Measurements from ENCODE around the gene BUD23. TPM values are rescaled to one million over a fixed set of nuclear protein-coding genes. Genes with fewer than 3 reads are reported as not detected.

The BUD23 gene
- total and polyA plus RNA-seq, 2 donors (not counting 3 experiments of a cell fraction or from before 2014, with no cell fraction given), result 62.1 to 64.6 TPM

DNA sequence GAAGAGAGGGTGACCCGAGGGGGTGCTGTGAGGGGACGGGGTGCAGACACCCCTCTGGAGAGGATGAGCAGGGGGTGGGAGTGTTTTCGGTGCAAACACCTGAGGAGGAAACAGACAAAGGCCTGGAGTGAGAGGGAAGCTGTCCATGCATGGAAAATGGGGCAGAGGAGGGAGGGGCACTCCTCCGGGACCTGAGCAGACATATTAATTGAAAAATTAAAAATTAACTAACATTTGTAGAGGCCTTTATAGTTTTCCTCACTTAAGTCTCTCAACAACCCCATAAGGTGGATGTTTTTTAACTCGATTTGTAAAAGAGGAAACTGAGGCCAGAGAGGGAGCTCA, 14.5 kb upstream of the BUD23 start:
- BruUV-seq (replicated peaks), result no TSS peak
- peak overlapping the region; percentile 84 for H2AFZ ChIP-seq (ENCODE audit: low read depth, low read length)
- H3K9ac ChIP-seq (replicated peaks; ENCODE audit: extremely low read depth, insufficient read depth, low read length), result no peak overlapping the region
- no peaks in the 10 kb centered on the region for H3K79me2 ChIP-seq (ENCODE audit: control insufficient read depth, insufficient read depth, low read length)
- DNase-seq (ENCODE audit: low read depth, low spot score), result no peak
- FAIRE-seq, result no peak
- H3K4me1 ChIP-seq (ENCODE audit: control insufficient read depth, extremely low read depth, insufficient read depth, low read length), result peaks cover 3% of the 10 kb centered on the region
- peaks cover 0 to 2% of the 10 kb centered on the region in 2 experiments for H3K27me3 ChIP-seq (ENCODE audit: control insufficient read depth in 2 of 2, insufficient read depth in 2 of 2, low read length in 2 of 2)
- H3K27ac ChIP-seq (ENCODE audit: insufficient read depth, low read depth, low read length), result no peak overlapping the region
- dilution Hi-C loops (cut with MboI; ENCODE audit: extremely low pct_ligation_motif_present, low sequenced_read_pairs), result no loop called here
- intact Hi-C loops (cut with micrococcal nuclease), result loop anchor here (5.0 kb wide), 1 partner anchor 42 kb away; no protein-coding TSS in a partner anchor
- ChIA-PET CTCF (interaction anchor here (1.2 to 4.8 kb wide), 6 partner anchors 9 to 63 kb away, joined by 3 to 57 read pairs (median 8); no protein-coding TSS in a partner anchor), POLR2A (no interaction called here)
- H3K4me3 ChIP-seq (replicated peaks in 1 of 3; ENCODE audit: insufficient read depth in 1 of 3, low read depth in 1 of 3, low read length in 3 of 3), result peak overlapping the region in 1 of 3 experiments; percentile 67
- H3K36me3 ChIP-seq (ENCODE audit: control insufficient read depth in 2 of 2, extremely low read depth in 1 of 2, insufficient read depth in 2 of 2, low read length in 2 of 2), result no peaks in the 10 kb centered on the region
- no peaks in the 10 kb centered on the region for H3K9me3 ChIP-seq (replicated peaks; ENCODE audit: control insufficient read depth, insufficient read depth, low read length)
- no peaks in the 10 kb centered on the region for H4K20me1 ChIP-seq (replicated peaks; ENCODE audit: control insufficient read depth, extremely low read depth, insufficient read depth, low read length)
- TF ChIP-seq POLR2A (IDR thresholded peaks at IDR 0.05; ENCODE audit: low read depth, low read length) (no peak), EZH2 (IDR thresholded peaks at IDR 0.05; ENCODE audit: borderline replicate concordance, low read depth, low read length, severe bottlenecking) (no peak), POLR2AphosphoS5 (IDR thresholded peaks at IDR 0.05; ENCODE audit: insufficient read depth, low read depth, low read length) (no peak), MYC (IDR thresholded peaks at IDR 0.05; ENCODE audit: low read depth, low read length) (no peak), JUN (IDR thresholded peaks at IDR 0.05; ENCODE audit: borderline replicate concordance, insufficient read depth, insufficient read length, low read depth) (no peak)
- TF ChIP-seq, protein P1, sequence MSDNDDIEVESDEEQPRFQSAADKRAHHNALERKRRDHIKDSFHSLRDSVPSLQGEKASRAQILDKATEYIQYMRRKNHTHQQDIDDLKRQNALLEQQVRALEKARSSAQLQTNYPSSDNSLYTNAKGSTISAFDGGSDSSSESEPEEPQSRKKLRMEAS (IDR thresholded peaks at IDR 0.05; ENCODE audit: insufficient read depth, insufficient read length), result no peak
- TF ChIP-seq, protein P2, sequence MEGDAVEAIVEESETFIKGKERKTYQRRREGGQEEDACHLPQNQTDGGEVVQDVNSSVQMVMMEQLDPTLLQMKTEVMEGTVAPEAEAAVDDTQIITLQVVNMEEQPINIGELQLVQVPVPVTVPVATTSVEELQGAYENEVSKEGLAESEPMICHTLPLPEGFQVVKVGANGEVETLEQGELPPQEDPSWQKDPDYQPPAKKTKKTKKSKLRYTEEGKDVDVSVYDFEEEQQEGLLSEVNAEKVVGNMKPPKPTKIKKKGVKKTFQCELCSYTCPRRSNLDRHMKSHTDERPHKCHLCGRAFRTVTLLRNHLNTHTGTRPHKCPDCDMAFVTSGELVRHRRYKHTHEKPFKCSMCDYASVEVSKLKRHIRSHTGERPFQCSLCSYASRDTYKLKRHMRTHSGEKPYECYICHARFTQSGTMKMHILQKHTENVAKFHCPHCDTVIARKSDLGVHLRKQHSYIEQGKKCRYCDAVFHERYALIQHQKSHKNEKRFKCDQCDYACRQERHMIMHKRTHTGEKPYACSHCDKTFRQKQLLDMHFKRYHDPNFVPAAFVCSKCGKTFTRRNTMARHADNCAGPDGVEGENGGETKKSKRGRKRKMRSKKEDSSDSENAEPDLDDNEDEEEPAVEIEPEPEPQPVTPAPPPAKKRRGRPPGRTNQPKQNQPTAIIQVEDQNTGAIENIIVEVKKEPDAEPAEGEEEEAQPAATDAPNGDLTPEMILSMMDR (IDR thresholded peaks at IDR 0.05; ENCODE audit: extremely low read depth in 1 of 2, insufficient read depth in 1 of 2, low read depth in 1 of 2, low read length in 2 of 2), result no peak
- no peaks in the 10 kb centered on the region for H3K9me1 ChIP-seq (replicated peaks; ENCODE audit: control insufficient read depth, extremely low read depth, insufficient read depth, low read length)
- H3K4me2 ChIP-seq (ENCODE audit: insufficient read depth, low read length), result no peak overlapping the region

Data from endothelial cell of umbilical vein (primary cell).